Measurements from ENCODE around the gene RASSF8. TPM values are rescaled to one million over a fixed set of nuclear protein-coding genes. Genes with fewer than 3 reads are reported as not detected.
A peak's percentile ranks its signal among the peaks of the same experiment; 100 is the strongest.

Gene RASSF8
- total and polyA plus RNA-seq, 9 of the 15 experiments (the other 6 are each of a cell fraction or from before 2014, with no cell fraction given) = 0.01 to 0.36 (median 0.12) TPM; not detected in 1

GRCh38 chr12:25957793-25958427 is 572 bp upstream of the RASSF8 start:
- H3K9ac ChIP-seq (ENCODE audit: insufficient read depth in 1 of 2, low read depth in 2 of 2, low read length in 2 of 2) = peak overlapping the region; percentile 25 to 85; a peak in 3 of 4 replicates
- ATAC-seq = no peak; the same call in 1 of the 3 replicates
- WGBS (ENCODE audit: insufficient coverage, low coverage, missing lambda C conversion rate) = 8% methylated on average over 30 of the region's 38 CpGs
- no peaks in the 10 kb centered on the region for H3K36me3 ChIP-seq (ENCODE audit: control insufficient read depth, insufficient read depth, low read length)
- H3K27me3 ChIP-seq (ENCODE audit: control insufficient read depth in 2 of 2, insufficient read depth in 2 of 2, low read length in 2 of 2) = peaks cover 9 to 14% of the 10 kb centered on the region in 2 experiments
- ChIA-PET POLR2A (interaction anchor here (0.7 kb wide), 1 partner anchor 569 kb away, joined by 3 read pairs; no protein-coding TSS in a partner anchor), CTCF (ENCODE audit: low intra/inter-chr PET ratio) (no interaction called here)
- intact Hi-C loops (cut with micrococcal nuclease) (no loop called here), in situ Hi-C loops (cut with MboI) (no loop called here)
- peaks cover 0 to 13% of the 10 kb centered on the region in 2 experiments; a peak in 2 of 5 replicates for H3K4me1 ChIP-seq (replicated peaks in 1 of 2; ENCODE audit: control insufficient read depth in 2 of 2, insufficient read depth in 2 of 2, low read length in 2 of 2)
- no peak for DNase-seq (ENCODE audit: extremely low read depth in 1 of 4, low spot score in 3 of 4)
- H3K4me3 ChIP-seq = peak overlapping the region; percentile 48
- no peaks in the 10 kb centered on the region for H3K9me1 ChIP-seq (ENCODE audit: control insufficient read depth, insufficient read depth, low read length)
- H3K27ac ChIP-seq (ENCODE audit: extremely low read depth, low read depth, low read length) = no peak overlapping the region
- H4K20me1 ChIP-seq (replicated peaks; ENCODE audit: control insufficient read depth, insufficient read depth, low read length) = no peaks in the 10 kb centered on the region; the same call in 1 of the 2 replicates
- BruUV-seq (replicated peaks) = no TSS peak
- no peak for FAIRE-seq
- no peaks in the 10 kb centered on the region for H3K79me2 ChIP-seq (ENCODE audit: control insufficient read depth, insufficient read depth, low read length)
- peak overlapping the region; percentile 58; the same call in 1 of the 2 replicates for H3K4me2 ChIP-seq (ENCODE audit: insufficient read depth, low read length)
- H2AFZ ChIP-seq (ENCODE audit: low read depth, low read length) = peak overlapping the region; percentile 72
- no peaks in the 10 kb centered on the region for H3K9me3 ChIP-seq (replicated peaks; ENCODE audit: control insufficient read depth, insufficient read depth, low read depth, low read length)
- no peak for TF ChIP-seq NR2F6 (CRISPR knock-in tag; IDR thresholded peaks at IDR 0.05)
- no peak for TF ChIP-seq ZFP30 (CRISPR knock-in tag; IDR thresholded peaks at IDR 0.05; ENCODE audit: borderline replicate concordance)
- TF ChIP-seq CBX5 (IDR thresholded peaks at IDR 0.05; ENCODE audit: borderline replicate concordance, low read depth) = no peak
- TF ChIP-seq EGR1 (conservative IDR thresholded peaks at IDR 0.05) = no peak
- TF ChIP-seq USF1 (CRISPR knock-in tag; IDR thresholded peaks at IDR 0.05) = no peak
- TF ChIP-seq HNRNPK (IDR thresholded peaks at IDR 0.05; ENCODE audit: low read depth, low read length, poor library complexity, severe bottlenecking) = no peak
- no peak for TF ChIP-seq ATF1 (CRISPR knock-in tag; IDR thresholded peaks at IDR 0.05)
- peak; percentile 41; the same call in 1 of the 2 replicates for TF ChIP-seq ATF1 (tag; IDR thresholded peaks at IDR 0.05)
- TF ChIP-seq, protein P1, sequence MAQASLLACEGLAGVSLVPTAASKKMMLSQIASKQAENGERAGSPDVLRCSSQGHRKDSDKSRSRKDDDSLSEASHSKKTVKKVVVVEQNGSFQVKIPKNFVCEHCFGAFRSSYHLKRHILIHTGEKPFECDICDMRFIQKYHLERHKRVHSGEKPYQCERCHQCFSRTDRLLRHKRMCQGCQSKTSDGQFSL (CRISPR knock-in tag; IDR thresholded peaks at IDR 0.05) = no peak
- TF ChIP-seq, protein P1 (tag; IDR thresholded peaks at IDR 0.05) = no peak
- TF ChIP-seq L3MBTL2 (IDR thresholded peaks at IDR 0.05) = peak; percentile 91
- no peak for TF ChIP-seq KLF13 (tag; IDR thresholded peaks at IDR 0.05; ENCODE audit: borderline replicate concordance, low read depth)
- TF ChIP-seq MBD2 (IDR thresholded peaks at IDR 0.05; ENCODE audit: borderline replicate concordance, low read depth) = no peak
- no peak for TF ChIP-seq GABPB1 (CRISPR knock-in tag; IDR thresholded peaks at IDR 0.05)
